Keratinocyte (primary cell): ENCODE measurements around the gene PDE1A.

Experiments used
- EZH2 ChIP-seq: IDR thresholded peaks from one replicate; pipeline ENCODE4 v1.6.1; 2012; ENCODE audit warnings: inconsistent platforms, mild to moderate bottlenecking, low read length, moderate library complexity
- TF ChIP-seq, protein P1 (sequence below), 3 experiments: IDR thresholded peaks in 1 of 3; conservative IDR thresholded peaks in 1 of 3; optimal IDR thresholded peaks in 1 of 3; 2 replicates in 2 of 3; 3 replicates in 1 of 3; pipeline versions ENCODE3 to v1.5.1; 2011; ENCODE audit warnings: low read length in 3 of 3, mild to moderate bottlenecking in 3 of 3, moderate library complexity in 2 of 3, control low read depth in 1 of 3, inconsistent platforms in 1 of 3; ENCODE audit not compliant: insufficient read depth in 2 of 3; ENCODE audit errors: extremely low read depth in 1 of 3

DNA sequence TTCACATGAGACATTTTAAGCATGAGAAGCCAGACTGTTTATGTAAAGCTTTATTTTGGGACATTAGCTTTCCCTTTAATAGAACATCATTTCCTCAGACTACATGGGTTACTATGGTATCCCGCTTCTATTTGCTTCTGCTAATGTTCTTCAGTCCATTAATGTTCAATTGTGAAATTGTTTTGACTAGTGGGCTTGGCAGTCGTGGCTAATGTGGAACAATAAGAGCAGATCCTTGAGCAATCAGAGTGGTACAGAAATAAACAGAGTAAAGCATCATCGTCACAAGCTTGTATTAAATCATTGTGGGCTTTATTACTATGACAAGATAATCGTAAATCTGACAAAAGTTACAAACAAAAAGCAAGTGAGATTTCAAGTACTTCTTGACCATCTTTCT lies 60.2 kb downstream of the PDE1A start:
- TF ChIP-seq, protein P1, sequence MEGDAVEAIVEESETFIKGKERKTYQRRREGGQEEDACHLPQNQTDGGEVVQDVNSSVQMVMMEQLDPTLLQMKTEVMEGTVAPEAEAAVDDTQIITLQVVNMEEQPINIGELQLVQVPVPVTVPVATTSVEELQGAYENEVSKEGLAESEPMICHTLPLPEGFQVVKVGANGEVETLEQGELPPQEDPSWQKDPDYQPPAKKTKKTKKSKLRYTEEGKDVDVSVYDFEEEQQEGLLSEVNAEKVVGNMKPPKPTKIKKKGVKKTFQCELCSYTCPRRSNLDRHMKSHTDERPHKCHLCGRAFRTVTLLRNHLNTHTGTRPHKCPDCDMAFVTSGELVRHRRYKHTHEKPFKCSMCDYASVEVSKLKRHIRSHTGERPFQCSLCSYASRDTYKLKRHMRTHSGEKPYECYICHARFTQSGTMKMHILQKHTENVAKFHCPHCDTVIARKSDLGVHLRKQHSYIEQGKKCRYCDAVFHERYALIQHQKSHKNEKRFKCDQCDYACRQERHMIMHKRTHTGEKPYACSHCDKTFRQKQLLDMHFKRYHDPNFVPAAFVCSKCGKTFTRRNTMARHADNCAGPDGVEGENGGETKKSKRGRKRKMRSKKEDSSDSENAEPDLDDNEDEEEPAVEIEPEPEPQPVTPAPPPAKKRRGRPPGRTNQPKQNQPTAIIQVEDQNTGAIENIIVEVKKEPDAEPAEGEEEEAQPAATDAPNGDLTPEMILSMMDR (optimal IDR thresholded peaks at IDR 0.05 in 1 of 3, IDR thresholded peaks at IDR 0.05 in 1 of 3, conservative IDR thresholded peaks at IDR 0.05 in 1 of 3; ENCODE audit: extremely low read depth in 1 of 3, insufficient read depth in 2 of 3, low read length in 3 of 3), result no peak
- TF ChIP-seq EZH2, result no peak
